Measurements from ENCODE around the gene RPS2.

DNA sequence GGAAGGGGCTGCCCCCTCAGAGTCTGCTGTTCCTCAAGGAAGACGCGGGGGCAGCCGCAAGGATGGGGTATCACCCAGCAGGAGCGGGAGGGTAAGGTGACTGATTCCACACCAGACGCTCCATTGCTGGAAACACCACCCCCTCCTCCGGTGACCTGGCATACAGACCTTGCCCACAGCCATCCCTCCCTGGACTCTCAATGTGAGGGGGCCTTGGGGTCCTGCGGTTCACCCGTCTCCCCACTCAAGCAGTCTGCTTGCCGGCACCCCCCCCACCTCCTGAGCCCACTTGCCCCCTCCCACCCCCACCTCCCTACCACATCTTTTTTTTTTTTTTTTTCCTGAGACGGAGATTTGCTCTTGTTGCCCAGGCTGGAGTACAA lies 34.3 kb downstream of the RPS2 start:
- TF ChIP-seq, protein P1, sequence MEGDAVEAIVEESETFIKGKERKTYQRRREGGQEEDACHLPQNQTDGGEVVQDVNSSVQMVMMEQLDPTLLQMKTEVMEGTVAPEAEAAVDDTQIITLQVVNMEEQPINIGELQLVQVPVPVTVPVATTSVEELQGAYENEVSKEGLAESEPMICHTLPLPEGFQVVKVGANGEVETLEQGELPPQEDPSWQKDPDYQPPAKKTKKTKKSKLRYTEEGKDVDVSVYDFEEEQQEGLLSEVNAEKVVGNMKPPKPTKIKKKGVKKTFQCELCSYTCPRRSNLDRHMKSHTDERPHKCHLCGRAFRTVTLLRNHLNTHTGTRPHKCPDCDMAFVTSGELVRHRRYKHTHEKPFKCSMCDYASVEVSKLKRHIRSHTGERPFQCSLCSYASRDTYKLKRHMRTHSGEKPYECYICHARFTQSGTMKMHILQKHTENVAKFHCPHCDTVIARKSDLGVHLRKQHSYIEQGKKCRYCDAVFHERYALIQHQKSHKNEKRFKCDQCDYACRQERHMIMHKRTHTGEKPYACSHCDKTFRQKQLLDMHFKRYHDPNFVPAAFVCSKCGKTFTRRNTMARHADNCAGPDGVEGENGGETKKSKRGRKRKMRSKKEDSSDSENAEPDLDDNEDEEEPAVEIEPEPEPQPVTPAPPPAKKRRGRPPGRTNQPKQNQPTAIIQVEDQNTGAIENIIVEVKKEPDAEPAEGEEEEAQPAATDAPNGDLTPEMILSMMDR (IDR thresholded peaks at IDR 0.05), result no peak
- no peak for TF ChIP-seq POLR2A (IDR thresholded peaks at IDR 0.05)
- no peak for TF ChIP-seq EP300 (IDR thresholded peaks at IDR 0.05)
